CD8-positive, alpha-beta memory T cell (primary cell): ENCODE data around the gene ZBTB46. TPM values are rescaled to one million over a fixed set of nuclear protein-coding genes. Genes with fewer than 3 reads are reported as not detected.

ENCODE experiments used
- CTCF ChIA-PET: fragments of 350-600 bp; sonication (Branson Sonifier 250); formaldehyde crosslinking; loops from one replicate; lab custom pipeline; 2021; ENCODE audit warnings: antibody characterized with exemption; lab: Charles Lee
- POLR2A ChIA-PET: fragments of 350-600 bp; sonication (Branson Sonifier 250); formaldehyde crosslinking; loops from one replicate; lab custom pipeline; 2021; ENCODE audit warnings: antibody characterized with exemption; lab: Charles Lee
- DNase-seq, 5 donors: peaks; one replicate each; pipeline versions ENCODE4 v3.0.0 to v3.0.0-alpha.2; 2020 to 2022; ENCODE audit warnings: mixed read lengths in 1 of 5
- H3K27ac ChIP-seq: one replicate; pipeline ENCODE4 v1.7.0; 2013; ENCODE audit warnings: low read depth, mild to moderate bottlenecking, low read length, moderate library complexity
- H3K27me3 ChIP-seq: 2 replicates; pipeline ENCODE4 v1.7.0; 2013; ENCODE audit warnings: low read length, mild to moderate bottlenecking; ENCODE audit not compliant: insufficient read depth, poor library complexity, severe bottlenecking
- H3K36me3 ChIP-seq: 2 replicates; pipeline ENCODE4 v1.7.0; 2013; ENCODE audit warnings: mild to moderate bottlenecking, low read length, moderate library complexity; ENCODE audit not compliant: insufficient read depth
- H3K4me1 ChIP-seq: 2 replicates; pipeline ENCODE4 v1.7.0; 2013; ENCODE audit warnings: mild to moderate bottlenecking, low read length, moderate library complexity; ENCODE audit not compliant: insufficient read depth
- H3K4me3 ChIP-seq: 2 replicates; pipeline ENCODE4 v1.7.0; 2013; ENCODE audit warnings: mild to moderate bottlenecking, low read length
- H3K9me3 ChIP-seq: 2 replicates; pipeline ENCODE4 v1.7.0; 2013; ENCODE audit warnings: mild to moderate bottlenecking, low read length
- H3K27ac Mint-ChIP-seq, 8 donors: one replicate each; pipeline ENCODE4 v1.8.0; 2020 to 2021; ENCODE audit warnings: mixed read lengths in 8 of 8, mild to moderate bottlenecking in 6 of 8, inconsistent platforms in 3 of 8, moderate library complexity in 3 of 8
- H3K27me3 Mint-ChIP-seq, 2 donors: one replicate each; pipeline ENCODE4 v1.8.0; 2020 to 2021; ENCODE audit warnings: mixed read lengths in 2 of 2, mild to moderate bottlenecking in 1 of 2, moderate library complexity in 1 of 2
- H3K36me3 Mint-ChIP-seq, 3 donors: one replicate each; pipeline ENCODE4 v1.8.0; 2020 to 2021; ENCODE audit warnings: mixed read lengths in 3 of 3, inconsistent platforms in 1 of 3, mild to moderate bottlenecking in 1 of 3
- H3K4me1 Mint-ChIP-seq, 3 donors: one replicate each; pipeline ENCODE4 v1.8.0; 2020 to 2021; ENCODE audit warnings: mixed read lengths in 3 of 3, inconsistent platforms in 1 of 3, mild to moderate bottlenecking in 1 of 3
- H3K4me3 Mint-ChIP-seq, 7 donors: one replicate each; pipeline ENCODE4 v1.8.0; 2020 to 2021; ENCODE audit warnings: mixed read lengths in 7 of 7, mild to moderate bottlenecking in 6 of 7, moderate library complexity in 4 of 7, inconsistent platforms in 2 of 7
- H3K9me3 Mint-ChIP-seq, 5 donors: one replicate each; pipeline ENCODE4 v1.8.0; 2020 to 2022; ENCODE audit warnings: mixed read lengths in 5 of 5, mild to moderate bottlenecking in 3 of 5, moderate library complexity in 2 of 5, inconsistent platforms in 1 of 5
- polyA plus RNA-seq: library from polyadenylated mRNA; unstranded; fragments of 300-500 nt; fragmentation: Illumina TruSeq; gene quantifications from one replicate; pipeline ENCODE4 v1.2.3, GENCODE V29; 2021
- total RNA-seq, 2 experiments: library from RNA; stranded (reverse); gene quantifications; one replicate each; pipeline ENCODE4 v1.2.3, GENCODE V29; 2021

Gene ZBTB46
- total and polyA plus RNA-seq, 3 experiments from 2014 or later = 0.08 to 0.39 (median 0.31) TPM

DNA sequence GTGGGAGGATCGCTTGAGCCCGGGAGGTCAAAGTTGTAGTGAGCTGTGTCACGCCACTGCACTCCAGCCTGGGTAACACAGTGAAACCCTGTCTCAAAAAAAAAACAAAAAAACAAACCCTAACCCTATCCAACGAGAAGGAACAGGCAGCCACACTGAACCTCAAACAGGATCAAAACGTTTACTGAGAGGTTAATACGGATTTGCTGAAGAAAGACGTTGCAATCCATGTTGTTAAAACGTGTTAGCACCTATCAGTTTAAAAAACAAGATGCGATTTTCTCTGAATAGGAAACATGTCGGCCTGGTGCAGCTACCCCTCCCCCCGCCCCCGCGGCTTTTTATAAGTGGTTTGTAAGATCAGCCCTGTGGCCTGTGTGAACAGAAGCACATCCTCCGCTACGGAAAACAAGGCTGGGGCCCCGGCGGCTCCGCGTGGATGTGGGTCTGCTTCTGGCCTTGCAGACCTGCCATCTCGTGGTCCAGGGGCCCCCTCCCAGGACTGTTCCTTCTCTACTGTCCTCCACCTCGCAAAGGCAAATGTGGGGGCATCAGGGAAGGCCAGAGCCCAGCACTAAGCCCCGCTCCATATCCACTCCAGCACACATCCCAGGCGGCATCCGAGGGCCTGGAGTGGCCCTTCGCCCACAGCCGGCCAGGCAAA is 80.1 kb downstream of the ZBTB46 start:
- CTCF ChIA-PET = interaction anchor here (0.6 to 2.6 kb wide), 6 partner anchors 10 to 114 kb away, joined by 3 to 14 read pairs (median 6); partner anchors contain the start of genes ARFRP1, LIME1, TPD52L2 and ZGPAT
- no peaks in the 10 kb centered on the region for H3K27me3 Mint-ChIP-seq
- H3K36me3 Mint-ChIP-seq = no peaks in the 10 kb centered on the region
- H3K27me3 ChIP-seq = no peaks in the 10 kb centered on the region
- H3K9me3 ChIP-seq = no peaks in the 10 kb centered on the region
- H3K9me3 Mint-ChIP-seq = no peaks in the 10 kb centered on the region
- peak overlapping the region in 6 of 7 donors; percentile 66 to 85 (median 82) for H3K4me3 Mint-ChIP-seq
- no peak overlapping the region for H3K27ac ChIP-seq
- DNase-seq = peak; percentile 39 to 77 (median 61)
- H3K36me3 ChIP-seq = no peaks in the 10 kb centered on the region
- peaks cover 22% of the 10 kb centered on the region for H3K4me1 ChIP-seq
- peak overlapping the region; percentile 40 for H3K4me3 ChIP-seq
- peak overlapping the region; percentile 75 to 97 (median 88) for H3K27ac Mint-ChIP-seq
- peaks cover 17 to 29% (median 22%) of the 10 kb centered on the region in 3 donors for H3K4me1 Mint-ChIP-seq
- POLR2A ChIA-PET = interaction anchor here (0.5 to 5.0 kb wide), 7 partner anchors 10 to 114 kb away, joined by 3 to 31 read pairs (median 4); partner anchors contain the start of genes ARFRP1, LIME1, SLC2A4RG and TPD52L2

DNA sequence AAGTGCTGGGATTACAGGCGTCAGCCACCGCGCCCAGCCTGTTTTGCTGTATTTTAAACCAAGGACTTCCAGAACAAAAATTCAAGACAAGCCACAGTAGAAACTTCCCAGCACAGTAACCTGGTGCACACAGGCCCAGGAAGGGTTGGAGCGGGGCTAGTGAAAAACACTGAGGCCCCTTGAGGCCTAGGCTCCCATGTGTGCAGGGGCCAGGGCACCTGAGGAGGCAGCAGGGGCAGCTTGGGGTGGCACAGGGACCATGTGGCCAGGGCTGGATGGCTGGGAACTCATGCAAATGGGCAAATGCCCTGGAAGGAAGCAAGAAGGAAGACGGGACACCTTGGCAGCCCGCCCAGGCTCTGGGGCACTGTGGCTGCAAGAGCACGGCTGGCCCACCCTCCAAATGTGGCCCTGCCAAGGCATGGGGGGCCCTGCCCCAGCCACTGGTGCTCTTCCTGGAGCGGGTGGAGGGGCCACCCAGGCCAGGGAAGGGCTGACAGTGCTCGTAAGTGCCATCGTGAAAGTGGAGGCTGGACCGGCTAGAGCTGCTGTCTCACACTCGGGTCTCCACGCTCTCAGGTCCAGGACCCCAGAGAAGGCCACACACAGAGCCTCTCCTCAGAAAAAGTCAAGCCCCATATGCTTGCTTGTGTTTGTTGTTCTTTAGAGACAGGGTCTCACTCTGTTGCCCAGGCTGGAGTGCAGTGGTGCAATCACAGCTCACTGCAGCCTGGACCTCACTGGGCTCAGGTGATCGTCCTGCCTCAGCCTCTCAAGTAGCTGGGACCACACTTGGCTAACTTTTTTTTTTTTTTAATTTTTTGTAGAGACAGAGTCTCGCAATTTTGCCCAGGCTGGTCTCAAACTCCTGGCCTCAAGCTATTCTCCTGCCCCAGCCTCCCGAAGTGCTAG is 81.2 kb downstream of the ZBTB46 start:
- H3K4me3 Mint-ChIP-seq = peak overlapping the region in 1 of 7 donors; percentile 66
- H3K27ac Mint-ChIP-seq = peak overlapping the region in 4 of 8 donors; percentile 12 to 97 (median 52)
- POLR2A ChIA-PET = interaction anchor here (1.1 to 5.0 kb wide), 4 partner anchors 9 to 115 kb away, joined by 3 to 31 read pairs (median 7); partner anchors contain the start of genes LIME1, SLC2A4RG and TPD52L2

DNA sequence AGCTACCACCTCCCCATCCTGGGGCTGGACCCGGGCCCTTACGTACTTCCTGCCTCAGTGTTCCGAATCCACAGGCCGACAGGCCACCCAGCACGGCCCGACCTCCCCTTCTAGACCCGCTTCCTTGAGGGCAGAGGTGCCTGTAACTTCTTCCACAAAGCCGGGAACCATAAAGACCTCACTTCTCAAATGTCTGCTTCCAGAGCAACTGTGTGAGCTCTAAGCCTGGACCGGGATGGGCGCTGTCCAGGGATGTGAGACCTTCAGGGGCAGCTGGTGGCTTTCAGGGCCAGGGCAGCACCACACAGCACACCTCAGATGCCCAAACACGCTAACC is 82.2 kb downstream of the ZBTB46 start:
- Histone ChIP-seq H3K4me1 (peaks cover 20% of the 10 kb centered on the region), H3K36me3 (no peaks in the 10 kb centered on the region), H3K4me3 (no peak overlapping the region), H3K9me3 (no peaks in the 10 kb centered on the region), H3K27ac (no peak overlapping the region), H3K27me3 (no peaks in the 10 kb centered on the region)
- Mint-ChIP-seq H3K27ac (peak overlapping the region in 2 of 8 donors; percentile 37 to 50), H3K27me3 (no peaks in the 10 kb centered on the region), H3K9me3 (no peaks in the 10 kb centered on the region), H3K4me3 (peak overlapping the region in 1 of 7 donors; percentile 37), H3K36me3 (no peaks in the 10 kb centered on the region), H3K4me1 (peaks cover 10 to 29% (median 21%) of the 10 kb centered on the region in 3 donors)
- POLR2A ChIA-PET = interaction anchor here (5.0 kb wide), 1 partner anchor 11 kb away, joined by 31 read pairs; the partner anchor contains the start of genes LIME1 and SLC2A4RG
- CTCF ChIA-PET = interaction anchor here (0.7 to 1.3 kb wide), 3 partner anchors 10 to 116 kb away, joined by 3 read pairs; partner anchors contain the start of genes LIME1 and TPD52L2
- DNase-seq = no peak

More for the DNA sequence above, 81.2 kb downstream of the ZBTB46 start:
- no peak for DNase-seq
- Histone ChIP-seq H3K27ac (no peak overlapping the region), H3K9me3 (no peaks in the 10 kb centered on the region), H3K4me3 (no peak overlapping the region), H3K27me3 (no peaks in the 10 kb centered on the region), H3K36me3 (no peaks in the 10 kb centered on the region), H3K4me1 (peaks cover 20% of the 10 kb centered on the region)
- H3K27me3 Mint-ChIP-seq = no peaks in the 10 kb centered on the region
- no peaks in the 10 kb centered on the region for H3K9me3 Mint-ChIP-seq
- CTCF ChIA-PET = interaction anchor here (0.5 to 2.6 kb wide), 7 partner anchors 9 to 115 kb away, joined by 3 to 14 read pairs (median 3); partner anchors contain the start of genes LIME1 and TPD52L2
- no peaks in the 10 kb centered on the region for H3K36me3 Mint-ChIP-seq
- peaks cover 10 to 29% (median 21%) of the 10 kb centered on the region in 3 donors for H3K4me1 Mint-ChIP-seq

DNA sequence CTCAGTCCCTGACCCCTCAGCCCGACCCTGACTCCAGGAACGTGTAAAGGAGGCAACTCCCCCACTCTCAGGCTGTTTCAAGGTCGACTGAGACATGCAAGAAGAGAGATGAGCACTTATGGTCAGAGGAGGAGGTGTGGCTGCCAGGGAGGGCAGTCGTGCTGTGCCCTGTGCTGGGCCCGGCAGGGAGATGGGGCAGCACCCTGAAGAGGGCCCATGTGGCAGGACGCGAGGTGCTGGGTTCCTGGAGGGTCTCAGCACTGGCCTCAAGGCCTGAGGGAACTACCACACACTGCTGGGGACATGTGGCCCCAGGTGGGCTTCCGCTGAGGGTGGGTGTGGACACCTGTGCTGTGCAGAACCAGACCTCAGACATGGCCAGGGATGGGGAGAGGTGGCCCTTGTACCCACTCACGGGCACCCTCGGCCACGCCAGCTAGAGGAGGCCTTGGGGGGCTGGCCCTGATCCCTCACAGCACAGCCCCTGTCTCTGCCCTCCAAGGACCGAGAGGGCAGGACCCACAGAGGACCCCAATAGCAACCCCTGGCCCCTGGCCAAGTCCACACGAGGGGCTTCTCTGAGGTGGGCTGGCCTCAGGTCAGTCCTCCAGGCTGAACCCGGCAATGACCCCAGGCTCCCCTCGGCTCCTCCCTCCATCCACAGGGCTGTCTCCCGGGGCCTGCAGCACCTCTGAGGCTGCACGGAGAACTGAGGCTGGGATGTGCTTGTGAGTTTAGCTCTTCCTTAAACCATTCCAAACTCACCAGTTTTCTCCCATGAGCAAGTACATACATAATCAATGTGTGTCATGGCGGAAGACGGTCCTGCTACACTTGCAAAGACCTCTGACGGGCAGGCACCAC is 82.8 kb downstream of the ZBTB46 start:
- peaks cover 10 to 29% (median 21%) of the 10 kb centered on the region in 3 donors for H3K4me1 Mint-ChIP-seq
- Histone ChIP-seq H3K27me3 (no peaks in the 10 kb centered on the region), H3K4me3 (no peak overlapping the region), H3K4me1 (peaks cover 20% of the 10 kb centered on the region), H3K27ac (no peak overlapping the region), H3K9me3 (no peaks in the 10 kb centered on the region), H3K36me3 (no peaks in the 10 kb centered on the region)
- H3K27ac Mint-ChIP-seq = peak overlapping the region in 2 of 8 donors; percentile 21 to 37
- POLR2A ChIA-PET = interaction anchor here (5.0 kb wide), 1 partner anchor 11 kb away, joined by 31 read pairs; the partner anchor contains the start of genes LIME1 and SLC2A4RG
- no peak for DNase-seq
- H3K9me3 Mint-ChIP-seq = no peaks in the 10 kb centered on the region
- no peaks in the 10 kb centered on the region for H3K27me3 Mint-ChIP-seq
- peak overlapping the region in 1 of 7 donors; percentile 37 for H3K4me3 Mint-ChIP-seq
- peaks cover 0 to 6% (median 0%) of the 10 kb centered on the region in 3 donors for H3K36me3 Mint-ChIP-seq
- CTCF ChIA-PET = interaction anchor here (0.7 to 1.3 kb wide), 2 partner anchors 10 to 116 kb away, joined by 3 read pairs; partner anchors contain the start of gene TPD52L2

DNA sequence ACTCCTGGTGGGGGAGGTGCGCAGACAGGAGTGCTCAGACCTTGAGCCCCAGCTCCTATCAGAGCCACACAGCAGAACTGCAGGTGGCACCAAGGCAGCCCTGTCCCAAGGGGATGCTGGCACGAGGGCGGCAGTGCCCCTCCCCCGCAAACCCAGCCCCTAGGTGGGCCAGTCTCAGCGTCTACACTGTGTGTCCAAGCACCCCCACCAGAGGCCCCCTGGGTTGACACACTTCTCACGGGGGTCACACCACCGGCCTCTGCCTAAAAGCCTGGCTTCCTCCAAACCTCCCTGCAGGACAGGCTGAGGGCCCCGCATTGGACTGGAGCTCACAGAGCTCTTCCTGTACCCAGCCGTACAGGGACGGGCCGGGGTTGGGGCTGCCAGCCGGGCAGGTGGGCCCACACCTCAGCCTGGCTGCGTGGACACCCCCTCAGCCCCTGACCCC is 83.4 kb downstream of the ZBTB46 start:
- ChIA-PET CTCF (interaction anchor here (0.6 kb wide), 1 partner anchor 34 kb away, joined by 3 read pairs; no protein-coding TSS in a partner anchor), POLR2A (no interaction called here)
- no peak overlapping the region for H3K4me3 Mint-ChIP-seq
- Histone ChIP-seq H3K27me3 (no peaks in the 10 kb centered on the region), H3K9me3 (no peaks in the 10 kb centered on the region), H3K27ac (no peak overlapping the region), H3K4me3 (no peak overlapping the region), H3K36me3 (peaks cover 2% of the 10 kb centered on the region), H3K4me1 (peaks cover 20% of the 10 kb centered on the region)
- peaks cover 10 to 29% (median 21%) of the 10 kb centered on the region in 3 donors for H3K4me1 Mint-ChIP-seq
- no peak for DNase-seq
- no peaks in the 10 kb centered on the region for H3K27me3 Mint-ChIP-seq
- no peaks in the 10 kb centered on the region for H3K9me3 Mint-ChIP-seq
- H3K27ac Mint-ChIP-seq = no peak overlapping the region
- peaks cover 0 to 9% (median 0%) of the 10 kb centered on the region in 3 donors for H3K36me3 Mint-ChIP-seq

DNA sequence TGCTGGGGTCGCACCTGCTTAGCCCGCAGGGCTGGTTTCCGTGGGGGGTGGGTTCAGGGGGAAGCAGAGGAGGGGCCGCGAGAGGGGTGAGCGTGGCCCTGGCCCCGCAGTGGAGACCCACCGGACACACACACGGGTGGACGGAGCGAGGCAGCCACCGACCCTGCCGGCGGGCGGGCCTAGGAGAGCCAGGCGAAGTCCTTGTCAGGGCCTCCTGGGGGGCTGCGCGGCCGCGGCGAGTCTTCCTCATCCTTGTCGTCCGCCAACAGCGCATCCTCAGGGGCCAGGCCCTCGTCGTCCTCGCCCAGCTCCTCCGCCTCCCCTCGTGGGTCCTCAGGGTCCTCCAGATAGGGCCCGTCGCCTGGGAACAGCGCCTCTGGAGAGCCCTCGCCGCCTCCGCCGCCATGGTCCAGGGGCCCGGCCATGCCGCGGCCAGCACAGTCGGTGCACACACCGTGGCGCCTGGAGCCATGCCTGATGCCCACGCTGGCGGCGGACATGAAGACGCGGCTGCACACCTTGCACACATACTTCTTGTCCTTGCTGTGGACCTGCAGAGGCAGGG is 84.2 kb downstream of the ZBTB46 start:
- peaks cover 7% of the 10 kb centered on the region for H3K36me3 ChIP-seq
- peaks cover 20% of the 10 kb centered on the region for H3K4me1 ChIP-seq
- no peak overlapping the region for H3K27ac Mint-ChIP-seq
- no peak overlapping the region for H3K4me3 Mint-ChIP-seq
- no peaks in the 10 kb centered on the region for H3K27me3 Mint-ChIP-seq
- ChIA-PET CTCF (interaction anchor here (0.6 kb wide), 1 partner anchor 35 kb away, joined by 3 read pairs; no protein-coding TSS in a partner anchor), POLR2A (interaction anchor here (1.8 kb wide), 1 partner anchor 11 kb away, joined by 6 read pairs; the partner anchor contains the start of gene LIME1)
- H3K36me3 Mint-ChIP-seq = peaks cover 0 to 9% (median 0%) of the 10 kb centered on the region in 3 donors
- DNase-seq = no peak
- no peaks in the 10 kb centered on the region for H3K27me3 ChIP-seq
- H3K9me3 Mint-ChIP-seq = no peaks in the 10 kb centered on the region
- H3K27ac ChIP-seq = no peak overlapping the region
- no peak overlapping the region for H3K4me3 ChIP-seq
- peaks cover 10 to 25% (median 18%) of the 10 kb centered on the region in 3 donors for H3K4me1 Mint-ChIP-seq
- no peaks in the 10 kb centered on the region for H3K9me3 ChIP-seq
